AG04449 (cell line): Measurements from ENCODE around the gene WBP1L.

Experiments
- CTCF ChIA-PET: fragments of 350-600 bp; formaldehyde crosslinking; extraction: SDS; loops from one replicate; lab custom pipeline; 2021; ENCODE audit warnings: antibody characterized with exemption; lab: Yijun Ruan, JAX
- POLR2A ChIA-PET: fragments of 400-600, 350-600 bp; formaldehyde crosslinking; extraction: SDS; loops from one replicate; lab custom pipeline; 2020; ENCODE audit warnings: antibody characterized with exemption, inconsistent platforms; lab: Yijun Ruan, JAX
- DNase-seq: peaks from one replicate; pipeline ENCODE4 v3.0.0-alpha.2; 2010; ENCODE audit warnings: low read depth, low spot score
- H3K4me3 ChIP-seq: 2 replicates; pipeline ENCODE4 v1.5.1; 2011; ENCODE audit warnings: low read depth, mild to moderate bottlenecking, control low read depth, low read length
- CTCF ChIP-seq: IDR thresholded peaks from one replicate; pipeline ENCODE4 v1.5.1; 2011; ENCODE audit warnings: mild to moderate bottlenecking, moderate library complexity, low read length, control low read depth, inconsistent platforms; ENCODE audit not compliant: insufficient read depth; ENCODE audit errors: missing control alignments

WBP1L gene

GRCh38 chr10:102791754-102792395 lies 48.1 kb downstream of the WBP1L start:
- ChIA-PET POLR2A (no interaction called here), CTCF (no interaction called here)
- DNase-seq = no peak
- TF ChIP-seq CTCF = no peak
- H3K4me3 ChIP-seq = no peak overlapping the region

GRCh38 chr10:102795453-102796406 lies 52.0 kb downstream of the WBP1L start:
- CTCF ChIA-PET = interaction anchor here (1.8 kb wide), 1 partner anchor 39 kb away, joined by 5 read pairs; no protein-coding TSS in a partner anchor
- DNase-seq = no peak
- POLR2A ChIA-PET = no interaction called here
- TF ChIP-seq CTCF = no peak
- no peak overlapping the region for H3K4me3 ChIP-seq

GRCh38 chr10:102796407-102797176 lies 52.8 kb downstream of the WBP1L start:
- TF ChIP-seq CTCF = no peak
- CTCF ChIA-PET = interaction anchor here (1.8 kb wide), 1 partner anchor 38 kb away, joined by 5 read pairs; no protein-coding TSS in a partner anchor
- DNase-seq = no peak
- no peak overlapping the region for H3K4me3 ChIP-seq
- POLR2A ChIA-PET = no interaction called here

GRCh38 chr10:102799691-102800471 lies 56.1 kb downstream of the WBP1L start:
- ChIA-PET CTCF (no interaction called here), POLR2A (no interaction called here)
- TF ChIP-seq CTCF = no peak
- no peak overlapping the region for H3K4me3 ChIP-seq
- DNase-seq = no peak

- ChIA-PET POLR2A (no interaction called here), CTCF (interaction anchor here (0.7 to 2.3 kb wide), 2 partner anchors 24 to 47 kb away, joined by 3 to 8 read pairs; no protein-coding TSS in a partner anchor)
- no peak for DNase-seq
- no peak overlapping the region for H3K4me3 ChIP-seq
- TF ChIP-seq CTCF = no peak
Observed at GRCh38 chr10:102800611-102801335, 57.0 kb downstream of the WBP1L start.
